Measurements from ENCODE around the gene ZBTB9.

Gene ZBTB9

GRCh38 chr6:33434961-33435360, 19.4 kb upstream of the ZBTB9 start:
- Histone ChIP-seq H3K9ac (ENCODE audit: low read length) (no peak overlapping the region), H3K9me3 (ENCODE audit: insufficient read depth, low read length) (no peaks in the 10 kb centered on the region), H3K4me3 (ENCODE audit: insufficient read depth, low read length, poor library complexity, severe bottlenecking) (no peak overlapping the region), H2AFZ (ENCODE audit: low read depth, low read length, severe bottlenecking) (no peak overlapping the region), H3K27ac (ENCODE audit: low read depth, low read length) (no peak overlapping the region), H3K9me2 (replicated peaks; ENCODE audit: insufficient read depth, low read length) (no peaks in the 10 kb centered on the region), H3K4me2 (ENCODE audit: low read depth, low read length, poor library complexity, severe bottlenecking) (no peak overlapping the region), H3K79me2 (ENCODE audit: insufficient read depth, low read length) (no peaks in the 10 kb centered on the region), H3F3A (ENCODE audit: insufficient read depth) (peaks cover 2% of the 10 kb centered on the region; the same call in 1 of the 2 replicates), H4K20me1 (ENCODE audit: low read depth, low read length) (no peaks in the 10 kb centered on the region), H3K27me3 (ENCODE audit: low read length) (no peaks in the 10 kb centered on the region), H3K36me3 (ENCODE audit: low read length) (no peaks in the 10 kb centered on the region)
- TF ChIP-seq EZH2phosphoT487 (conservative IDR thresholded peaks at IDR 0.05; ENCODE audit: low read length) (no peak), CTCF (IDR thresholded peaks at IDR 0.05; ENCODE audit: insufficient read depth, low read length, poor library complexity, severe bottlenecking) (no peak)

GRCh38 chr6:33437666-33438065, 16.7 kb upstream of the ZBTB9 start:
- no peak overlapping the region for H3K4me2 ChIP-seq (ENCODE audit: low read depth, low read length, poor library complexity, severe bottlenecking)
- H3K79me2 ChIP-seq (ENCODE audit: insufficient read depth, low read length): no peaks in the 10 kb centered on the region
- H3K27ac ChIP-seq (ENCODE audit: low read depth, low read length): no peak overlapping the region
- TF ChIP-seq EZH2phosphoT487 (conservative IDR thresholded peaks at IDR 0.05; ENCODE audit: low read length): no peak
- no peak for TF ChIP-seq CTCF (IDR thresholded peaks at IDR 0.05; ENCODE audit: insufficient read depth, low read length, poor library complexity, severe bottlenecking)
- H3K9ac ChIP-seq (ENCODE audit: low read length): no peak overlapping the region
- no peaks in the 10 kb centered on the region for H3K9me3 ChIP-seq (ENCODE audit: insufficient read depth, low read length)
- no peaks in the 10 kb centered on the region for H3K27me3 ChIP-seq (ENCODE audit: low read length)
- no peaks in the 10 kb centered on the region for H4K20me1 ChIP-seq (ENCODE audit: low read depth, low read length)
- no peaks in the 10 kb centered on the region for H3K36me3 ChIP-seq (ENCODE audit: low read length)
- no peak overlapping the region for H2AFZ ChIP-seq (ENCODE audit: low read depth, low read length, severe bottlenecking)
- no peaks in the 10 kb centered on the region for H3K9me2 ChIP-seq (replicated peaks; ENCODE audit: insufficient read depth, low read length)
- no peaks in the 10 kb centered on the region for H3F3A ChIP-seq (ENCODE audit: insufficient read depth)
- H3K4me3 ChIP-seq (ENCODE audit: insufficient read depth, low read length, poor library complexity, severe bottlenecking): no peak overlapping the region

GRCh38 chr6:33438978-33439594, 15.3 kb upstream of the ZBTB9 start:
- TF ChIP-seq CTCF (IDR thresholded peaks at IDR 0.05; ENCODE audit: insufficient read depth, low read length, poor library complexity, severe bottlenecking): no peak
- no peak for TF ChIP-seq EZH2phosphoT487 (conservative IDR thresholded peaks at IDR 0.05; ENCODE audit: low read length)
- Histone ChIP-seq H3K9me2 (replicated peaks; ENCODE audit: insufficient read depth, low read length) (no peaks in the 10 kb centered on the region), H3K27me3 (ENCODE audit: low read length) (no peaks in the 10 kb centered on the region), H3K79me2 (ENCODE audit: insufficient read depth, low read length) (no peaks in the 10 kb centered on the region), H3K27ac (ENCODE audit: low read depth, low read length) (no peak overlapping the region), H3K4me3 (ENCODE audit: insufficient read depth, low read length, poor library complexity, severe bottlenecking) (no peak overlapping the region), H2AFZ (ENCODE audit: low read depth, low read length, severe bottlenecking) (no peak overlapping the region), H3K4me2 (ENCODE audit: low read depth, low read length, poor library complexity, severe bottlenecking) (no peak overlapping the region), H3K9me3 (ENCODE audit: insufficient read depth, low read length) (no peaks in the 10 kb centered on the region), H3K36me3 (ENCODE audit: low read length) (no peaks in the 10 kb centered on the region), H3K9ac (ENCODE audit: low read length) (no peak overlapping the region), H3F3A (ENCODE audit: insufficient read depth) (no peaks in the 10 kb centered on the region), H4K20me1 (ENCODE audit: low read depth, low read length) (no peaks in the 10 kb centered on the region)
